ENCODE measurements around the gene CARD8. TPM values are rescaled to one million over a fixed set of nuclear protein-coding genes. Genes with fewer than 3 reads are reported as not detected.

CARD8 gene
- polyA plus RNA-seq, 3 donors: 50.6 to 61.0 (median 55.2) TPM

DNA sequence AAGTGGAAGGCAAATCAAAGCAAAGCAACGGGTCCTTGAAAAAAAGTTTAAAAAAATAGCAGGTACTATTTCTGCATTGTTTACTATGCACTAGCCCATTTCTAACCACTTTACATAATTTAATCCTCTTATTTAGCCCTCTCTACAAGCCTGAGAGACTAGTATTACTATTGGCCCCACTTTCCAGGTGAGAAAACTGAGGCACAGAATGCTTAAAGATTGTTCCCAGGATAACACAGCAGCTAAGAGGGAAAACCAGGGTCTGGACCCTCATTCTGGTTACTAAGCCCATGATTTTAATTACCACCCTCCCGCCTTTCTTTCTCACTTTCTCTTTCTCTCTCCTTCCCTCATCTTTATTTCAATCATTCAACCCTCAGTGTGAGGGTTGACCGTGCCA, 79.5 kb downstream of the CARD8 start:
- no peak for DNase-seq (ENCODE audit: low read depth in 3 of 3, low spot score in 2 of 3)

DNA sequence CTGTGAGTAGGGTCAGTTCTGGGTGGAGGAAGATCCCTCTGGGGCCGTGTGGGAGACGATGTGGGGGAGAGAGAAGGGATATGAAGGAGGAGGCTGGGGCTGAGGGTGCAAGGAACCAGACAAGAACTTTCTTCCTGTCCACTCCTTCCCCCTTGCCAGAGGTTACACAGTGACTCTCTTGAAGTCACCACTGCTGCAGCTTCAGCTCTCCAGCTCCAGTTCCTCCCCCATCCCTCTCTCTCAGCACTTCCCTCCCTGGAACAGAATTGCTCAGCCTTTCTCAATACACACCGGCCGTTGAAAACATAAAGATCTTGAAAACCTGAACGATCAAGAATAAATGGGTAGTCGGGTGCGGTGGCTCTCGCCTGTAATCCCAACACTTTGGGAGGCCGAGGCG, 80.1 kb downstream of the CARD8 start:
- no peak for DNase-seq (ENCODE audit: low read depth in 3 of 3, low spot score in 2 of 3)

DNA sequence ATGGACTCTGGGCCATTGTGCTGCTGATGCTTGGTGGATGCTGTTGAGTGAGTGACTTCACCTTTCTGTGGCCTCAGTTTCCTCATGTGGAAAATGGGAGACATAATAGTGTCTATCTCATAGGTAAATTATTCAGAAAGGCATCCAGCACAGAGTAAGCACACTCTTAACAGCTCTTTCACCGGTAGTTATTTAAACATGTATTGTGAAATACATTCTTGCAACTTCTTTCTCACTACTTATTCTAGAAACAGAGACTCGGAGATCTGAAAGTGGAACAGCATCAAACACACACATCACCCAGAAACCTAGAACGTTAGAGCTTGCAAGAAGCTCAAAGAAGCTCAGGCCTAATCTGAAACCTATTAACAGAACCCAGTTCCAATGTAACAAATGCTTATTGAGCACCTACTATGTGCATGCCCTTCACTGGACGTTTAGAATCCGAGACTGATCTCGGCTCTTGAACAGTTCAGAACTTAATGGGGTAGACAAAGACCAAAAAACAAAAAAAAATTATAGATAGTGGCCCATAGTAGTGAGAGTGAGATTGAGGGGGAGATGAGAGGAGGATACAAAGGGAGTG, 81.2 kb downstream of the CARD8 start:
- no peak for DNase-seq (ENCODE audit: low read depth in 3 of 3, low spot score in 2 of 3)

DNA sequence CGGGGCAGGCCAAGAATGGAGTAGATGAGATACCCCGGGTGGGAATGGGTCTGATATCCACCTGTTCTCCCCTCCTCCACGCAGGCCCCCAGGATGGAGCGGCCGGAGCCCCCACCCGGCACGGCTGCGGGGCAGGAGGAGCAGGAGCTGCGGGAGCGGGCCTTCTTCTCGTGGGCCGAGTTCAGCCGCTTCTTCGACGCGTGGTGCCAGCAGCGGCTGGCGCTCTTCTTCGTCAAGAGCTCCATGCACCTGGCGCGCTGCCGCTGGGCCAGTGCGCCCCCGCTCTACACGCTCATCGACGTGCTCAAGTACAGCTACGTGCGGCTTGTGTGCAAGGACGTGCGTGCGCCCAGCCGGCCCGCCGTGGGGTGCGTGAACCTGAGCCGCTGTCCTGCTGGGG, 84.0 kb downstream of the CARD8 start:
- DNase-seq (ENCODE audit: low read depth in 3 of 3, low spot score in 2 of 3): no peak

DNA sequence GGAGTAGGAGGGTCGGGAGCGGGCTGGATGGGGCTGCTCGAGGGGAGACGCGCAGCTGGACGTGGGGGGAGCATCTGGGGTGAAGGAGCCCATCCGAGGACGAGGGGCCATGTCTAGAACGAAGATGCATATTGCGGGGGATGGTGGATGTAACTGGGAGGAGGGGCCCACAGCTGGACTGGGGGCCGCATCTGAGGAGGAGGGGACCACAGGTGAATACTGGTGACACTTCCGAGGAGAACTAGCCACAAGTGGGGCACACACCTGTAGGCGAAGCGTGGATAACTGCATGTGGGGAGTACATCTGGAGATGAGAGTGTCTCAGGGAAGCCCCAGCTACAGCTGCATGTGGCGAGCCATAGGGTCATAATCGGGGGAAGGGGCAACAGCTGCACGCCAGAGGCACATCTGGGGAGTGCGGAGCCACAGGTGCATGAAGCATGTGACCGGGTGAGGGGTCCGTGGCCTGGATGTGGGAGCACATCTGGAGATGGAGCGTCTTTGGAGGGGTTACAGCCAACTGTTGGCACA, 84.8 kb downstream of the CARD8 start:
- peak in 1 of 3 donors; percentile 10 for DNase-seq (ENCODE audit: low read depth in 3 of 3, low spot score in 2 of 3)

DNA sequence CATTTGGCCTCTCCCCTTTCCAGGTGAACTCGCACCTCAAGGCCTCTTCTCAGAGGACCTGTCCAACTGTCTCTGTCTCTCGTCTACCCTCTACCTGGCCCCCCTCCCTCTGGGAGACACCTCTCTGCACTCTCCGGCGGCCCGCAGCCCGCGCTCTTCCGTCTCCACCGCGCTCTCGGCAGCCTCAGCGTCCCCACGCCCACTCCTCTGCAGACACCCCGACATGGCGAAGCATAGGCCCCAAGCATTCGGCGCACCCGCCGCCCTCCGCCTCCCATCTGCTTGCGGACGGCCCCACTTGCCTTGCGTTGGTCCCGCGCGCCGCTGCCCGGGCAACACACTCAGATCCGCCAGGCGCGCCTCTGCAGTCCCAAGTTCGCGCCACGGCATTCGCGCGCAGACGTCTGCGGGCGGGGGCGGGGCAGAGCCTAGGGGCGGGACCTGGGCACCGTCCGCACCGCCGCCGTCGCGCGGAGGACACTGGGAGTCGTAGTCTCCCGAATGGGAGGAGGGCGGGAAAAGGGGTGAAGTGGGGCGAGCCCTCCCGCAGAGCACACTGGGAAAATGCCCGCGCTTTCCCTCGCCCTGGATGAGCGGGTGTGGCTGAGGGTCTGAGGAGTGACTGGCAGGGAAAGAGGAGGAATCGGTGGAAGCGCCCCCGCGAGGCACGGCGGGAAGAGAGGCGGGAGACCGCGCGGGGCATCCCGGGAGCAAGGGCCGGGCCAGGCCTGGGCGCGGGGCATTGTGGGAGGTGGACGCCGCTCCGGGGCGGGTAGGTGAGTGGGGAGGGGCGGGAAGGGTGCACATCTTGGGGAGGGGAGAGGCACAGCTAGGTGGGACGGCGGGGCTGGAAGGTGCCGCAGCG, 85.5 kb downstream of the CARD8 start, which contains the start of the genes LIG1 and ZSWIM9:
TSS of gene LIG1 (minus strand) at position 406 of the 865 bp plus-strand sequence. CDS start 4,778 bp downstream, outside the sequence.
TSS of gene ZSWIM9 (plus strand) at position 742 of the 865 bp plus-strand sequence. CDS start 1,123 bp downstream, outside the sequence.
- peak; percentile 85 to 91 (median 88) for DNase-seq (ENCODE audit: low read depth in 3 of 3, low spot score in 2 of 3)

DNA sequence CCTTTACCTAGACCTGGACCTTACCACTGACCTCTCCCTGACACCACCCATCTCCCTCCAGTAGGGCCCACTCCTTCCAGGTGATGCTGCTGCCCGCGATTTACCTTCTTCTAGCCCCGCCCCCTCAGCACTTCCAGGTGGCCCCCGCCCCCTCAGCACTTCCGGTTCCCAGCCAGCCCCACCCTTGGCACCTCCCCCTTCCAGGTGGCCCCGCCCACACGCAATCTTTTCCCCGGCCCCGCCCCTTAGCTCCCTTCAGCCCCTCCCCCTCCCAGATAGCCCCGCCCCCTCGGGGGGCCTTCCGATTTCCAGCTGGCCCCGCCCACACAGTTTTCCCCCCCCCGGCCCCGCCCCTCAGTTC, 86.2 kb downstream of the CARD8 start:
- DNase-seq (ENCODE audit: low read depth in 3 of 3, low spot score in 2 of 3): peak in 1 of 3 donors; percentile 31

DNA sequence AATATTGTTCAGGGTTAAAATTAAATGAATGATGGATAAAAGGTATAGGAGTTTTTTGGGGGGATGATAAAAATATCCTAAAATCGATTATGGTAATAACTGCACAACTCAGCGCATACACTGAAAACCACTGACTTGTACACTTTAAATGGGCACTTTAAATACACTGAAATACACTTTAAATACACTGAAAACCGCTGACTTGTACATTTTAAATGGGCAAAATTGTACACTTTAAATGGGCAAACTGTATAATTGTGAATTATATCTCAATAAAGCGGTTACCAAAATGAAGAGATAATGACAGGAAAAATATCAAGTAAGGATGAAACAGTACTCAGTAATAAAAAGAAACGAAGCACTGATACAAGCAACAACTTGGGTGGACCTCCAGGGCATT, 87.0 kb downstream of the CARD8 start:
- no peak for DNase-seq (ENCODE audit: low read depth in 3 of 3, low spot score in 2 of 3)

DNA sequence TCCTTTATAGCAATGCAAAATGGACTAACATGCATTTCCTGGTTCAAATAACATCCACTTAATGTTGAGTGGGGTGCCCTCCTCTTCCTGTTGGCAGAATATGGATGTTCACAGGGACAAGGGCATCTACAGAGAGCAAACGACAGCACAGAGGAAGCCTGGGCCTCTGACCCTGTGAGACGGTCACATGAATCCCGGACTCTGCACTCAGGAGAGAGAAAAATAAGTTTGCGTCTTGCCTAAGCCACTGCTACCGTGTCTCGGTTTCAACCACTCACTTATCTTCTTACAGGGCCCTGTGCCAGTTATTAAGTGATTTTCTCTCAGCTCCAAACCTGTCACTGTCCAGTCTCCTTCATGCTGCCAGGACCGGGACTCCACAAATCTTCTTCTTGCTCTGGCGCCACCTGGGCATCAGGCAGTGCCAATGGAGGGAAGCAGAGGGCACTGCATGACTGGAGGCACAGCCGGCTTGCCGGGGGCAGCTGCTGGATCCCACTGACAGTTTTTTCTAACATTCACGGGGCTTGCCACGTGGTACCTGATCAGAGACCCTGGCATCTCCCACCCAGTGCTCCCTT, 97.4 kb downstream of the CARD8 start:
- DNase-seq (ENCODE audit: low read depth in 3 of 3, low spot score in 2 of 3): no peak

Other genes with a start within 250 kb of the CARD8 start
- gene CABP5, start 211.8 kb downstream of the CARD8 start, polyA plus RNA-seq (ENCODE audit: insufficient read length in 3 of 3): not detected
- 1 to 10 TPM; 5.0 to 6.8 (median 6.4) TPM for gene PLA2G4C, start 145.1 kb downstream of the CARD8 start, polyA plus RNA-seq (ENCODE audit: insufficient read length in 3 of 3)
- 10 to 100 TPM; 55.5 to 62.1 (median 58.0) TPM for gene LIG1, start 85.6 kb downstream of the CARD8 start, polyA plus RNA-seq (ENCODE audit: insufficient read length in 3 of 3)
- gene ZSWIM9, start 85.2 kb downstream of the CARD8 start, polyA plus RNA-seq (ENCODE audit: insufficient read length in 3 of 3): 10 to 100 TPM in 1 of 3 donors, 1 to 10 TPM in 2; 9.5 to 10.5 (median 9.9) TPM
- gene ZNF114, start 14.2 kb upstream of the CARD8 start, polyA plus RNA-seq (ENCODE audit: insufficient read length in 3 of 3): 1 to 10 TPM; 5.9 to 9.0 (median 6.9) TPM
- gene EMP3, start 69.6 kb upstream of the CARD8 start, polyA plus RNA-seq (ENCODE audit: insufficient read length in 3 of 3): 10 to 100 TPM; 72.4 to 81.9 (median 79.0) TPM
- gene TMEM143, start 108.0 kb upstream of the CARD8 start, polyA plus RNA-seq (ENCODE audit: insufficient read length in 3 of 3): 1 to 10 TPM; 7.7 to 9.4 (median 8.3) TPM
- gene SYNGR4, start 108.5 kb upstream of the CARD8 start, polyA plus RNA-seq (ENCODE audit: insufficient read length in 3 of 3): under 1 TPM; 0.40 to 0.67 (median 0.46) TPM
- 100 to 1,000 TPM; 206 to 257 (median 218) TPM for gene KDELR1, start 135.6 kb upstream of the CARD8 start, polyA plus RNA-seq (ENCODE audit: insufficient read length in 3 of 3)
- gene GRIN2D, start 137.8 kb upstream of the CARD8 start, polyA plus RNA-seq (ENCODE audit: insufficient read length in 3 of 3): under 1 TPM; 0.35 to 0.46 (median 0.38) TPM
- 10 to 100 TPM; 19.8 to 24.8 (median 24.0) TPM for gene GRWD1, start 190.1 kb upstream of the CARD8 start, polyA plus RNA-seq (ENCODE audit: insufficient read length in 3 of 3)
- under 1 TPM; 0.55 to 0.67 (median 0.61) TPM for gene KCNJ14, start 199.7 kb upstream of the CARD8 start, polyA plus RNA-seq (ENCODE audit: insufficient read length in 3 of 3)
- gene CYTH2, start 213.5 kb upstream of the CARD8 start, polyA plus RNA-seq (ENCODE audit: insufficient read length in 3 of 3): 10 to 100 TPM; 74.8 to 80.7 (median 80.1) TPM